MM.1S (cell line): ENCODE results near the gene DHRS12.
A peak's percentile ranks its signal among the peaks of the same experiment; 100 is the strongest.

Source experiments
- DNase-seq: peaks from one replicate; pipeline ENCODE4 v3.0.0-alpha.2; 2015
- H2AFZ ChIP-seq: fragments of 300-600 bp; sonication (generic); 2 replicates; pipeline ENCODE4 v1.6.0; 2016; ENCODE audit warnings: antibody characterized with exemption, low read length
- H3F3A ChIP-seq: fragments of 300-600 bp; sonication (generic); 2 replicates; pipeline ENCODE4 v1.6.1; 2016; ENCODE audit warnings: mild to moderate bottlenecking, antibody characterized with exemption, low read length, moderate library complexity, mixed read lengths; ENCODE audit not compliant: insufficient read depth
- H3K27ac ChIP-seq: fragments of 300-600 bp; sonication (generic); 2 replicates; pipeline ENCODE4 v1.5.1; 2016; ENCODE audit warnings: mild to moderate bottlenecking, low read length
- H3K27me3 ChIP-seq: fragments of 300-600 bp; sonication (generic); replicated peaks from 2 replicates; pipeline ENCODE4 v1.6.0; 2016; ENCODE audit warnings: low read length; ENCODE audit not compliant: insufficient read depth
- H3K36me3 ChIP-seq: fragments of 300-600 bp; sonication (generic); replicated peaks from 2 replicates; pipeline ENCODE4 v1.6.1; 2016; ENCODE audit warnings: mild to moderate bottlenecking, low read length, mixed read lengths; ENCODE audit not compliant: insufficient read depth
- H3K4me1 ChIP-seq: fragments of 300-600 bp; sonication (generic); 2 replicates; pipeline ENCODE4 v1.6.1; 2016; ENCODE audit warnings: low read length, mixed read lengths
- H3K4me2 ChIP-seq: fragments of 300-600 bp; sonication (generic); 2 replicates; pipeline ENCODE4 v1.6.0; 2016; ENCODE audit warnings: low read depth, low read length
- H3K4me3 ChIP-seq: fragments of 300-600 bp; sonication (generic); 2 replicates; pipeline ENCODE4 v1.5.1; 2016; ENCODE audit warnings: low read length, mixed read lengths
- H3K79me2 ChIP-seq: fragments of 300-600 bp; sonication (generic); 2 replicates; pipeline ENCODE4 v1.6.1; 2016; ENCODE audit warnings: mixed run types, low read length, mixed read lengths
- H3K9ac ChIP-seq: fragments of 300-600 bp; sonication (generic); 2 replicates; pipeline ENCODE4 v1.6.1; 2016; ENCODE audit warnings: low read length, mixed read lengths
- H3K9me2 ChIP-seq: fragments of 300-600 bp; sonication (generic); replicated peaks from 2 replicates; pipeline ENCODE4 v1.6.1; 2016; ENCODE audit warnings: mild to moderate bottlenecking, low read length, mixed read lengths; ENCODE audit not compliant: insufficient read depth
- H3K9me3 ChIP-seq: fragments of 300-600 bp; sonication (generic); replicated peaks from 2 replicates; pipeline ENCODE4 v1.6.1; 2016; ENCODE audit warnings: mild to moderate bottlenecking, low read length, mixed read lengths; ENCODE audit not compliant: insufficient read depth
- H4K20me1 ChIP-seq: fragments of 300-600 bp; sonication (generic); 2 replicates; pipeline ENCODE4 v1.6.1; 2016; ENCODE audit warnings: mild to moderate bottlenecking, low read length, moderate library complexity, mixed read lengths; ENCODE audit not compliant: insufficient read depth
- EZH2 ChIP-seq: fragments of 300-600 bp; sonication (generic); optimal IDR thresholded peaks from 2 replicates; pipeline ENCODE3; 2017; ENCODE audit warnings: low read depth, mild to moderate bottlenecking, antibody characterized with exemption, low read length, mixed read lengths
- EZH2phosphoT487 ChIP-seq: fragments of 300-600 bp; sonication (generic); IDR thresholded peaks from 2 replicates; pipeline ENCODE4 v1.6.1; 2018; ENCODE audit warnings: antibody characterized with exemption, low read length
- TF ChIP-seq, protein P1 (sequence below): fragments of 300-600 bp; sonication (generic); IDR thresholded peaks from 2 replicates; pipeline ENCODE4 v1.5.1; 2016; ENCODE audit warnings: antibody characterized with exemption, low read length, mixed read lengths

Gene DHRS12

GRCh38 chr13:51814825-51815650, 11.1 kb upstream of the DHRS12 start:
- H3K9ac ChIP-seq: peak overlapping the region; percentile 44; the same call in 1 of the 2 replicates
- 0 out of 2 replicates have a peak, but pooled peaks cover 6% of the 10 kb centered on the region for H3K4me1 ChIP-seq
- no peaks in the 10 kb centered on the region for H3K9me3 ChIP-seq
- H3K4me3 ChIP-seq: peak overlapping the region; percentile 52
- no peaks in the 10 kb centered on the region for H3K79me2 ChIP-seq
- H3K27ac ChIP-seq: peak overlapping the region; percentile 53; the same call in 1 of the 2 replicates
- peak; percentile 69 for DNase-seq
- H4K20me1 ChIP-seq: no peaks in the 10 kb centered on the region
- peak overlapping the region; percentile 84 for H2AFZ ChIP-seq
- H3K9me2 ChIP-seq: no peaks in the 10 kb centered on the region
- H3K36me3 ChIP-seq: no peaks in the 10 kb centered on the region
- H3K4me2 ChIP-seq: peak overlapping the region; percentile 66
- H3K27me3 ChIP-seq: no peaks in the 10 kb centered on the region
- H3F3A ChIP-seq: no peaks in the 10 kb centered on the region
- no peak for TF ChIP-seq EZH2phosphoT487
- TF ChIP-seq, protein P1, sequence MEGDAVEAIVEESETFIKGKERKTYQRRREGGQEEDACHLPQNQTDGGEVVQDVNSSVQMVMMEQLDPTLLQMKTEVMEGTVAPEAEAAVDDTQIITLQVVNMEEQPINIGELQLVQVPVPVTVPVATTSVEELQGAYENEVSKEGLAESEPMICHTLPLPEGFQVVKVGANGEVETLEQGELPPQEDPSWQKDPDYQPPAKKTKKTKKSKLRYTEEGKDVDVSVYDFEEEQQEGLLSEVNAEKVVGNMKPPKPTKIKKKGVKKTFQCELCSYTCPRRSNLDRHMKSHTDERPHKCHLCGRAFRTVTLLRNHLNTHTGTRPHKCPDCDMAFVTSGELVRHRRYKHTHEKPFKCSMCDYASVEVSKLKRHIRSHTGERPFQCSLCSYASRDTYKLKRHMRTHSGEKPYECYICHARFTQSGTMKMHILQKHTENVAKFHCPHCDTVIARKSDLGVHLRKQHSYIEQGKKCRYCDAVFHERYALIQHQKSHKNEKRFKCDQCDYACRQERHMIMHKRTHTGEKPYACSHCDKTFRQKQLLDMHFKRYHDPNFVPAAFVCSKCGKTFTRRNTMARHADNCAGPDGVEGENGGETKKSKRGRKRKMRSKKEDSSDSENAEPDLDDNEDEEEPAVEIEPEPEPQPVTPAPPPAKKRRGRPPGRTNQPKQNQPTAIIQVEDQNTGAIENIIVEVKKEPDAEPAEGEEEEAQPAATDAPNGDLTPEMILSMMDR: peak; percentile 54
- TF ChIP-seq EZH2: no peak

DNA sequence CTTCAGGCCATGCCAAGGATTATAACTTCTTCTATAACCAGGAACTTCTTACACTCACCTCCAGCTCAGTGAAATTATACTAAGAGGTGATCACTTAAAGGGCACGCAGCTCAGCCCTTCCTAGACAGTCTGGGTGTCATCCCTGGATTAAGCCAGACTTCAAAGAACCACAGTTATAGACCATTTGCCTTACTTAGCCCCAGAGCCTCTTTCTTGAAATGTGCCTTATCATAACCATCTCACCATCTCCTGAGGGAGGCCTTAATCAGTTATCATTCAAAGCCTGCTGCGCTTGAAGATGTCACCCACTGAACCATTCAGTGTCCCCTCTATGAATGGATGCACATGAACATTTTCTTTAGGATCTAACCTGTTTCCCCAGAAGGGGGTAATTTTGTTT, 10.1 kb upstream of the DHRS12 start:
- Histone ChIP-seq H4K20me1 (no peaks in the 10 kb centered on the region), H3K9ac (no peak overlapping the region), H3K4me2 (no peak overlapping the region), H3K4me1 (0 out of 2 replicates have a peak, but pooled peaks cover 6% of the 10 kb centered on the region), H3K36me3 (no peaks in the 10 kb centered on the region), H3K4me3 (no peak overlapping the region), H3K79me2 (no peaks in the 10 kb centered on the region), H3K27ac (no peak overlapping the region), H3K27me3 (no peaks in the 10 kb centered on the region), H2AFZ (no peak overlapping the region), H3F3A (no peaks in the 10 kb centered on the region), H3K9me3 (no peaks in the 10 kb centered on the region), H3K9me2 (no peaks in the 10 kb centered on the region)
- TF ChIP-seq EZH2phosphoT487: no peak
- TF ChIP-seq, protein P1: no peak
- TF ChIP-seq EZH2: no peak
- DNase-seq: no peak

- no peaks in the 10 kb centered on the region for H3K9me2 ChIP-seq
- H3K4me1 ChIP-seq: 0 out of 2 replicates have a peak, but pooled peaks cover 6% of the 10 kb centered on the region
- H2AFZ ChIP-seq: no peak overlapping the region
- H3K79me2 ChIP-seq: no peaks in the 10 kb centered on the region
- H3K9me3 ChIP-seq: no peaks in the 10 kb centered on the region
- H3K4me2 ChIP-seq: no peak overlapping the region
- no peaks in the 10 kb centered on the region for H3K36me3 ChIP-seq
- H3K27ac ChIP-seq: no peak overlapping the region
- no peaks in the 10 kb centered on the region for H3K27me3 ChIP-seq
- H4K20me1 ChIP-seq: no peaks in the 10 kb centered on the region
- no peak overlapping the region for H3K9ac ChIP-seq
- no peaks in the 10 kb centered on the region for H3F3A ChIP-seq
- no peak overlapping the region for H3K4me3 ChIP-seq
- no peak for DNase-seq
- TF ChIP-seq EZH2phosphoT487 (no peak), EZH2 (no peak)
- TF ChIP-seq, protein P1: no peak
Measured at GRCh38 chr13:51811920-51812451, 8.0 kb upstream of the DHRS12 start.
